ENCODE measurements around the gene USP37.

The USP37 gene

DNA sequence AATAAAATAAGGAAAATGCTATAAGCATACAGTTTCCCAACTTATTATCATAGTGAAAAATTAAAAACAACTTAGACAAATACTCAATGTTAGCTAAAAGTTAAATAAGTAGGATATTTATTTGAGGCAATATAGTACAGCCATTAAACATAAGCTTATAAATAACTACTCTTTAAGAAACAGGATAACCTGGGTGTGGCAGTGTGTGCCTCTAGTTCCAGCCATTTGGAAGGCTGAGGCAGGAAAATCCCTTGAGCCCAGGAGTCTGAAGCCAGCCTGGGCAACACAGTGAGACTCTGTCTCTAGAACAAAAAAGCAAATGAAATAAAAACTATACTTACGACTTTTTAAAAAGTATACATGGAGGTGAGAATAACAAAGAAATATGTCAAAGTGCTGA lies 109.6 kb downstream of the USP37 start:
- peaks cover 12% of the 10 kb centered on the region for H3K36me3 ChIP-seq (ENCODE audit: control insufficient read depth, insufficient read depth, low read length)
- H3K9ac ChIP-seq (ENCODE audit: low read length), result no peak overlapping the region
- no peaks in the 10 kb centered on the region for H3K27me3 ChIP-seq (ENCODE audit: control insufficient read depth, insufficient read depth, low read length)
- H3K4me3 ChIP-seq (ENCODE audit: low read length), result no peak overlapping the region
- H3K27ac ChIP-seq (ENCODE audit: low read depth, low read length), result no peak overlapping the region
- no peaks in the 10 kb centered on the region for H3K4me1 ChIP-seq (ENCODE audit: control insufficient read depth, insufficient read depth, low read length)

DNA sequence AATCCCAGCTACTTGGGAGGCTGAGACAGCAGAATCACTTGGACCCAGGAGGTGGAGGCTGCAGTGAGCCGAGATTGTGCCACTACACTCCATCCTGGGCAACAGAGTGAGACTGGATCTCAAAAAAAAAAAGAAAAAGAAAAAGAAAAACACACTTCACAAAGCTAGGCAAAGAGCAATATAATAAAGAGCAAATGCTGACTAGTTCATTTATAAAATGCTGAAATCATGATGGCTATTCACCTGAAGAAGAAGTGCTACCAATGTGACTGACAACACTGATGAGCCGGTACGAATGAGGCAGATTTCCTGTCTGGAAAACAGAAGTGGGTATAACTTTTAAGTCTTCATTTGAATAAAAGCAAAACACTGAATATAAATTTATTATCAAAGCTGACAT lies 111.3 kb downstream of the USP37 start:
- Histone ChIP-seq H3K36me3 (ENCODE audit: control insufficient read depth, insufficient read depth, low read length) (peaks cover 12% of the 10 kb centered on the region), H3K4me1 (ENCODE audit: control insufficient read depth, insufficient read depth, low read length) (no peaks in the 10 kb centered on the region), H3K27ac (ENCODE audit: low read depth, low read length) (no peak overlapping the region), H3K4me3 (ENCODE audit: low read length) (no peak overlapping the region), H3K27me3 (ENCODE audit: control insufficient read depth, insufficient read depth, low read length) (no peaks in the 10 kb centered on the region), H3K9ac (ENCODE audit: low read length) (no peak overlapping the region)

DNA sequence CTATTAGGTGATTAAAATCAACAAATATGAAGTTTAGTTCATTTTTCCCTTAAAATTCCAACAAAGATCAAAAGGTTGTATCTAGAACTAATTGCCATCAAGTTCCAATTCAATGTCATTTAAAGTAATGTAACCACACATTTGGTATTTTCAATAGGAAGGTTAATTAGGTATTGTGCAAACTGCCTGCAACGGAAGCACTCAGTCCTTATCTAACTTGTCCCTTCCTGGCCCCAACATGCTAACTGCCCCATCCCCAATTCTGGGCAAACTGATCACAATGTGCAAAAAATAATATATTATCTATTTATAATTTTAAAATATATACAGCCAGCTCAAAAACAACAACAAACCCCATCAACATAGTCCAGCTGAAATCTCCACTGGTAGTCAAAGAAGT lies 116.1 kb downstream of the USP37 start:
- no peak overlapping the region for H3K9ac ChIP-seq (ENCODE audit: low read length)
- no peaks in the 10 kb centered on the region for H3K4me1 ChIP-seq (ENCODE audit: control insufficient read depth, insufficient read depth, low read length)
- H3K27me3 ChIP-seq (ENCODE audit: control insufficient read depth, insufficient read depth, low read length), result no peaks in the 10 kb centered on the region
- H3K36me3 ChIP-seq (ENCODE audit: control insufficient read depth, insufficient read depth, low read length), result peaks cover 10% of the 10 kb centered on the region
- no peak overlapping the region for H3K4me3 ChIP-seq (ENCODE audit: low read length)
- no peak overlapping the region for H3K27ac ChIP-seq (ENCODE audit: low read depth, low read length)

DNA sequence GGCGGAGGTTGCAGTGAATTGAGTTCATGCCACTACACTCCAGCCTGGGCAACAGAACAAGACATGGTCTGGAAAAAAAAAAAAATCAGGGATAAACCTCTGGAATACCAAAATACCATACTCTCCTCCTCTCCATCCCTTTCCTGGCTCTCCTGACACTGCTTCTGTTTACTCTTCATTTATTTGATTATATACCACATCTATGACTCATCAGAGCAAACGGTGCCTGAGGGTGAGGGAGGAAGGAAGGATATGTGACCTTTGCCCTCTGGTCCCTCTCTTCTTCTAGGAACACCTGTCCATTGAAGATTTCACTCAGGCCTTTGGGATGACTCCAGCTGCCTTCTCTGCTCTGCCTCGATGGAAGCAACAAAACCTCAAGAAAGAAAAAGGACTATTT lies 119.2 kb downstream of the USP37 start:
- Histone ChIP-seq H3K27ac (ENCODE audit: low read depth, low read length) (no peak overlapping the region), H3K27me3 (ENCODE audit: control insufficient read depth, insufficient read depth, low read length) (no peaks in the 10 kb centered on the region), H3K9ac (ENCODE audit: low read length) (no peak overlapping the region), H3K36me3 (ENCODE audit: control insufficient read depth, insufficient read depth, low read length) (no peaks in the 10 kb centered on the region), H3K4me3 (ENCODE audit: low read length) (no peak overlapping the region), H3K4me1 (ENCODE audit: control insufficient read depth, insufficient read depth, low read length) (no peaks in the 10 kb centered on the region)

DNA sequence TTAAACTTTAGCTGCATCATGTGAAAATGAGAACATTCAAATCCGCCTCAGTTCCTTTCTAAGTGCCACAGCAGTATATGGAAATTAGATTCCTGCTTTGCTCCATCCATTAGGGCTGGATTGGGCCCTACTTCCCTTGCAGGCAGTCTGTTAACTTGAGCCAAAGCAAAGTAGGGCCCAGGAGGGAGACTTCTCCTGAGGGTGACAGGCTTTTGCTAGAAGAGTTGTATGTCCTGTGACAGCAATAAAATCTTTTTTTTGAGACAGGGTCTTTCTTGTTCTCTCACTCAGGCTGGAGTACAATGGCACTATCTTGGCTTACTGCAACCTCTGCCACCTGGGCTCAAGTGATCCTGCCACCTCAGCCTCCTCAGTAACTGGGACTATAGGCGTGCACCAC lies 121.1 kb downstream of the USP37 start:
- Histone ChIP-seq H3K27me3 (ENCODE audit: control insufficient read depth, insufficient read depth, low read length) (no peaks in the 10 kb centered on the region), H3K4me1 (ENCODE audit: control insufficient read depth, insufficient read depth, low read length) (no peaks in the 10 kb centered on the region), H3K36me3 (ENCODE audit: control insufficient read depth, insufficient read depth, low read length) (no peaks in the 10 kb centered on the region), H3K9ac (ENCODE audit: low read length) (no peak overlapping the region), H3K27ac (ENCODE audit: low read depth, low read length) (no peak overlapping the region), H3K4me3 (ENCODE audit: low read length) (no peak overlapping the region)

DNA sequence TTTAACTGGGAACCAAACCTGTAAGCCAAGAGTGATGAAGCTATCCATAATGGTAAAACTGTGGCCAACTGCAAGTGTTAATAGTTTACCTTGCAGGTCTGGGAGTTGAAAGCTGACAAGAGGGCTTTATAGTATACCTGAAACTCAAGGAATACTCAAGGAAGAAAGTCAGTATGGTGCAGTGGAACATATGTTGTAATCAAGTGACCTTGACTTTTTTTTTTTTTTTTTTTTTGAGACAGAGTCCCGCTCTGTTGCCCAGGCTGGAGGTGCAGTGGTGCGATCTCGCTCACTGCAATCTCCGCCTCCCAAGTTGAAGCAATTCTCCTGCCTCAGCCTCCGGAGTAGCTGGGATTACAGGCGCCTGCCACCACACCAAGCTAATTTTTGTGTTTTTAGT lies 121.6 kb downstream of the USP37 start:
- Histone ChIP-seq H3K4me3 (ENCODE audit: low read length) (no peak overlapping the region), H3K27ac (ENCODE audit: low read depth, low read length) (no peak overlapping the region), H3K4me1 (ENCODE audit: control insufficient read depth, insufficient read depth, low read length) (no peaks in the 10 kb centered on the region), H3K27me3 (ENCODE audit: control insufficient read depth, insufficient read depth, low read length) (no peaks in the 10 kb centered on the region), H3K36me3 (ENCODE audit: control insufficient read depth, insufficient read depth, low read length) (no peaks in the 10 kb centered on the region), H3K9ac (ENCODE audit: low read length) (no peak overlapping the region)

DNA sequence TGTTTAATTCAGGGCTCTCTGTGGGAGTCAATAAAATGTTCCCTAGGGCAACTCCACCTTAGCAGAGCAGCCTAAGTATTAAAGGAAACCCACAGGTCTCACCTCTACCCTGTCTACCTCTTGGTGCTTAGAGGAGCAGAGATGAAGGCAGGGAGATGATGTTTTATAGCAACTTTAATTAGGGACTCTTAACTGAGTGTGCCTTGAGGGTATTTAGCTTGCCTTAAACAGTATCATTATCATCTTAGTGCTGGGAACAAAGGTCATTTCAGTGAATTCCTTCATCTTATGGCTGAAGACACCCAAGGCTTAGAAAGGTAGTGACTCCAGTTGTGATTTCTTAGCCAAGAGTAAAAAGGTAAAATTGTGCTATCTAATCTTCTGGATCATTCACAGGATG lies 122.5 kb downstream of the USP37 start:
- Histone ChIP-seq H3K27ac (ENCODE audit: low read depth, low read length) (no peak overlapping the region), H3K36me3 (ENCODE audit: control insufficient read depth, insufficient read depth, low read length) (no peaks in the 10 kb centered on the region), H3K4me1 (ENCODE audit: control insufficient read depth, insufficient read depth, low read length) (no peaks in the 10 kb centered on the region), H3K27me3 (ENCODE audit: control insufficient read depth, insufficient read depth, low read length) (no peaks in the 10 kb centered on the region), H3K4me3 (ENCODE audit: low read length) (no peak overlapping the region), H3K9ac (ENCODE audit: low read length) (no peak overlapping the region)

DNA sequence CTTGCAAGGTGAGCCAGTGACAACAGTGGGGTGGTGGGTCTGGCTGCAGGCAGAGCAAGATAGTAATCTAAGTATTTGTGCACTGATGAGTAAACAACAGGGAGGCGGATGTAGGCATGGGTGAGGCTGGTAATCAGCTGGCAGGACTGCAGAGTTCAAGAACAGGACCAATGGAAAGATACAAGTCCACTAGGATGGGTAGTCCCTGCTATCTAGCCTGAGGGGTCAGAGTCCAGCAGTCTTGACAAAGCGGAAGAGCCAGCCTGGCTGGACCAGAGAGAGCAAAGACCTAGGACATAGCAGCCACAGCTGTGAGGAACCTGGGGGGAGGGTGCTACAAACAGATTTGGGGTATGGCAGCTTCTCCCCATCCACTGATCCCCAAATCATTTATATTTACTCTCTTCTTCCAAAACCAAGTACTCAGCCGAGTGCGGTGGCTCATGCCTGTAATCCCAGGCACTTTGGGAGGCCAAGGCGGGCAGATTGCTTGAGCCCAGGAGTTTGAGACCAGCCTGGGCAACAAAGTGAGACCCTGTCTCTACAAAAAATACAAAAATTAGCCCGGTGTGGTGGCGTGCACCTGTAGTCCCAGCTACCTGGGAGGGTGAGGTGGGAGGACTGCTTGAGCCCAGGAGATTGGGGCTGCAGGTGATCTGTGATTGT lies 123.3 kb downstream of the USP37 start:
- no peak overlapping the region for H3K4me3 ChIP-seq (ENCODE audit: low read length)
- no peaks in the 10 kb centered on the region for H3K36me3 ChIP-seq (ENCODE audit: control insufficient read depth, insufficient read depth, low read length)
- H3K9ac ChIP-seq (ENCODE audit: low read length), result no peak overlapping the region
- H3K27ac ChIP-seq (ENCODE audit: low read depth, low read length), result no peak overlapping the region
- no peaks in the 10 kb centered on the region for H3K27me3 ChIP-seq (ENCODE audit: control insufficient read depth, insufficient read depth, low read length)
- H3K4me1 ChIP-seq (ENCODE audit: control insufficient read depth, insufficient read depth, low read length), result no peaks in the 10 kb centered on the region

DNA sequence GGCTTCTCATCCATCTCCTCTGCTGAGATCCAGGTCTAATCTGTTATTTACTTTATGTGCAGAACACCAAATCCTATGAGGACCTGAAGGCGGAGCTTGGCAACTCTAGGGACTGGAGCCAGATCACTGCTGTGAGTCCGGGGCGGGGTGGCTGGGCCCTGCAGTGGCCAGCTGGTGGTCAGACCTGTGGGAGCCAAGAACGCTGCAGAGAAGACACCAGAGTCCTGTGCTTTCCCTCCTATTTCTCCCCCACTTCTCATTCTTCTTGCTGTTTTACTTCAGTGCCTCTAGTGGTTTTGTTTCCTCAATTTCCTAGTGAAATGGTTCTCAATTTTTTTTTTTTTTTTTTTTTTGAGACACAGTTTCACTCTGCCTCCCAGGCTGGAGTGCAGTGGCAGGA lies 129.6 kb downstream of the USP37 start:
- no peak overlapping the region for H3K4me3 ChIP-seq (ENCODE audit: low read length)
- H3K27me3 ChIP-seq (ENCODE audit: control insufficient read depth, insufficient read depth, low read length), result no peaks in the 10 kb centered on the region
- no peaks in the 10 kb centered on the region for H3K4me1 ChIP-seq (ENCODE audit: control insufficient read depth, insufficient read depth, low read length)
- no peak overlapping the region for H3K9ac ChIP-seq (ENCODE audit: low read length)
- H3K27ac ChIP-seq (ENCODE audit: low read depth, low read length), result no peak overlapping the region
- no peaks in the 10 kb centered on the region for H3K36me3 ChIP-seq (ENCODE audit: control insufficient read depth, insufficient read depth, low read length)

DNA sequence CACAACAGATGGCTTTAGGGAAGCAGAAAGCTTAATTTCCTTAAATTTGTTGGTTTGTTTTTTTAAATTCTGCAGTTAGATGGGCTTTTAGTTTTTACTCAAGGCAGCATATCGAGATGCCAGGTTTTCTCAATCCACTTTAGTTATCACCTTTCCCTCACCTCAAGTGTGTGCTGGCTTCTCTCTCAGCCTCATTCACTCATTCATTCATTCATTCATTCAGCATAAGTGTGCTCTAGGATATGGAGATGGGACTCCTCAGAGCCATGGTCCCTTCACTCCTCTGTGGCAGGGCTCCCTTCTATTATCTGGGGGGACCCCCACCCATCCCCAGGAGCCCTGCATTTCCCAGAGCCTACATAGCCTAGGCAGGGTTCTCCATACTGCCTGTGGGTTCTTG lies 130.2 kb downstream of the USP37 start:
- Histone ChIP-seq H3K4me3 (ENCODE audit: low read length) (no peak overlapping the region), H3K4me1 (ENCODE audit: control insufficient read depth, insufficient read depth, low read length) (no peaks in the 10 kb centered on the region), H3K27me3 (ENCODE audit: control insufficient read depth, insufficient read depth, low read length) (no peaks in the 10 kb centered on the region), H3K27ac (ENCODE audit: low read depth, low read length) (no peak overlapping the region), H3K36me3 (ENCODE audit: control insufficient read depth, insufficient read depth, low read length) (no peaks in the 10 kb centered on the region), H3K9ac (ENCODE audit: low read length) (no peak overlapping the region)

DNA sequence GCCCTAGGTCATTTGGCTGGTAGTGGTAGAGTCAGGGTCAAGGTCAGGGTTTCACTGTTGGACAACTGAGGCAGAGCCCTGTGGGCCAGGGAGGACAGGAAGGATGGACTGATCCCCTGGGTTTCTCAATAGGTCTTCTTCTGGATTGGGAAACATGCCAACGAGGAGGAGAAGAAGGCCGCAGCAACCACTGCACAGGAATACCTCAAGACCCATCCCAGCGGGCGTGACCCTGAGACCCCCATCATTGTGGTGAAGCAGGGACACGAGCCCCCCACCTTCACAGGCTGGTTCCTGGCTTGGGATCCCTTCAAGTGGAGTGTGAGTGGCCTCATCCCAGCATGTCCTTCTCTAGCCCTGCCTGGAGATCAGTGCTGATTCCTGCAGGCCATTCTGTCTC lies 131.2 kb downstream of the USP37 start:
- H3K27ac ChIP-seq (ENCODE audit: low read depth, low read length), result no peak overlapping the region
- no peaks in the 10 kb centered on the region for H3K4me1 ChIP-seq (ENCODE audit: control insufficient read depth, insufficient read depth, low read length)
- no peaks in the 10 kb centered on the region for H3K36me3 ChIP-seq (ENCODE audit: control insufficient read depth, insufficient read depth, low read length)
- no peaks in the 10 kb centered on the region for H3K27me3 ChIP-seq (ENCODE audit: control insufficient read depth, insufficient read depth, low read length)
- no peak overlapping the region for H3K4me3 ChIP-seq (ENCODE audit: low read length)
- H3K9ac ChIP-seq (ENCODE audit: low read length), result no peak overlapping the region

DNA sequence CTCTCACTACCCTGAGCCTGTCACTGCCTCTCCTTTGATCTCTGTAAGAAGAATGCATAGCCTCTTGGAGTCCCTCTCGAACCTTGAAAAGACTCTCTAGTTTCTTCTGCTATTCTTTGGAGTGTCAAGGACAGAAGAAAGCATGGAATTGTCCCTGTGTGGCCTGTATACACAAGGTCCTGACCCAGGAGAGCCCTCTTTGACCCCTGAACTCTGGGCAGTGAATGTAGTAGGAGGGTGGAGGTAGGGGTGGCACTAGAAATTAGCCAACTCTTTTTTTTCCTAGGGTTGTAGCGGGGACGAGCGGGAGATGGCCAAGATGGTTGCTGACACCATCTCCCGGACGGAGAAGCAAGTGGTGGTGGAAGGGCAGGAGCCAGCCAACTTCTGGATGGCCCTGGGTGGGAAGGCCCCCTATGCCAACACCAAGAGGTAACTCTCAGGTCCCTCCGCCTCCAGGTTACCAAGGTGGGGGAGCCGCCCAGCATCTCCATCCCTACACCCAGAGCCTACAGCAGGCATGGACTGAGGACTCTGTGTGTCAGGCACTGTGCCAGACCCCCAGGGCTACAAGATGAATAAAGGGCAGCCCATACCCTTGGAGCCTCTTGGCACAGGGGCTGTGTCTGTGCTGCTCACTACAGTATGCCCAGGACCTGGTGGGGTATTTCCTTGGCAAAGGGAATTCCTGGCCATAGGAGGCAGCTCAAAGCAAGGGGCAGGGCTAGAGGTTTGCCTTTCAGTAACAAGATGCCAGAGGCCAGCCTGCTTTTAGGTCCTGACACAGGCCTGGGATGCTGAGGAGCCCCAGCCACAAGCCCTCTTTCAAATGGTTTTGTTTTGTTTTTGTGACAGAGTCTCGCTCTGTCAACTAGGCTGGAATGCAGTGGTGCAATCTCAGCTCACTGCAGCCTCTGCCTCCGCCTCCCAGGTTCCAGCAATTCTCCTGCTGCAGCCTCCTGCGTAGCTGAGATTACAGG lies 132.9 kb downstream of the USP37 start:
- Histone ChIP-seq H3K27me3 (ENCODE audit: control insufficient read depth, insufficient read depth, low read length) (no peaks in the 10 kb centered on the region), H3K36me3 (ENCODE audit: control insufficient read depth, insufficient read depth, low read length) (no peaks in the 10 kb centered on the region), H3K4me1 (ENCODE audit: control insufficient read depth, insufficient read depth, low read length) (no peaks in the 10 kb centered on the region), H3K4me3 (ENCODE audit: low read length) (no peak overlapping the region), H3K27ac (ENCODE audit: low read depth, low read length) (no peak overlapping the region), H3K9ac (ENCODE audit: low read length) (no peak overlapping the region)

DNA sequence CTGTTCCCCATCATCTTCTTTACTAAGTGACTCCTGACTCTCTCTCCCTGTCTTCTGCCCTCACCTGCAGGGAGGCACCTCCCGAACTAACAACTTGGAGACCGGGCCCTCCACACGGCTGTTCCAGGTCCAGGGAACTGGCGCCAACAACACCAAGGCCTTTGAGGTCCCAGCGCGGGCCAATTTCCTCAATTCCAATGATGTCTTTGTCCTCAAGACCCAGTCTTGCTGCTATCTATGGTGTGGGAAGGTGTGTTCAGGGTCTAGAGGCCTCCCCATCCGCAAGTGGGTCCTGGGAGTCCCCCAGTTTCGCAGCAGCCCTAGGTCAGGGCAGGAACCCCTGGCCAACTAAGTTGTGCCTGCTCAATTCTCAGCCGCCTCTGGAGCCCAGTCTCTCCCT lies 133.7 kb downstream of the USP37 start:
- H3K4me3 ChIP-seq (ENCODE audit: low read length), result no peak overlapping the region
- H3K36me3 ChIP-seq (ENCODE audit: control insufficient read depth, insufficient read depth, low read length), result no peaks in the 10 kb centered on the region
- H3K4me1 ChIP-seq (ENCODE audit: control insufficient read depth, insufficient read depth, low read length), result no peaks in the 10 kb centered on the region
- H3K27me3 ChIP-seq (ENCODE audit: control insufficient read depth, insufficient read depth, low read length), result no peaks in the 10 kb centered on the region
- no peak overlapping the region for H3K27ac ChIP-seq (ENCODE audit: low read depth, low read length)
- H3K9ac ChIP-seq (ENCODE audit: low read length), result no peak overlapping the region

Data from rectal smooth muscle tissue (tissue), 1 donor.